AG04449 (cell line): ENCODE data around the gene B3GALNT2.
"Not testable (repeated sequence)": the region's sequence is repeated elsewhere in the genome, so short reads cannot be mapped to it uniquely, and the experiment has no call there.

Experiments used
- CTCF ChIA-PET: fragments of 350-600 bp; formaldehyde crosslinking; extraction: SDS; loops from one replicate; lab custom pipeline; 2021; ENCODE audit warnings: antibody characterized with exemption; lab: Yijun Ruan, JAX
- POLR2A ChIA-PET: fragments of 400-600, 350-600 bp; formaldehyde crosslinking; extraction: SDS; loops from one replicate; lab custom pipeline; 2020; ENCODE audit warnings: antibody characterized with exemption, inconsistent platforms; lab: Yijun Ruan, JAX
- DNase-seq: peaks from one replicate; pipeline ENCODE4 v3.0.0-alpha.2; 2010; ENCODE audit warnings: low read depth, low spot score
- H3K4me3 ChIP-seq: 2 replicates; pipeline ENCODE4 v1.5.1; 2011; ENCODE audit warnings: low read depth, mild to moderate bottlenecking, control low read depth, low read length
- TF ChIP-seq, protein P1 (sequence below): IDR thresholded peaks from one replicate; pipeline ENCODE4 v1.5.1; 2011; ENCODE audit warnings: mild to moderate bottlenecking, moderate library complexity, low read length, control low read depth, inconsistent platforms; ENCODE audit not compliant: insufficient read depth; ENCODE audit errors: missing control alignments

B3GALNT2 gene

DNA sequence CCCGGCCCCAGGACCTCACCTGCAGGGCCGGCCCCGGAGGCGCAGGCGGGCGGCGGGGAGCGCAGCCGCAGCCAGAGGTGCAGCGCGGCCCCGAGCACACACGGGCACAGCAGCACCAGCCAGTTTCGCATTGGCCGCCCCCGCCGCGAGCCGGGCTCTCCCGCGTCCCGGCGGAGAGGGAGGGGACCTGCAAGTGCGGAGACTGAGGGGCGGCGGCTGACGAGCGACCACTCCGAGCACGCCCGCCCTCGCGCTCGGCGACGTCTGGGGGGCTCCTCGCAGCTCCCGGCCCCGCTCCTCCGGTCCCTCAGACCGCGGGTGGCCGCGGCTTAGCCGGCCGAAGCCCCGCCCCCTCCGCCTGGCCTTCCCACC, at the start of gene B3GALNT2:
Gene B3GALNT2 (minus strand): TSS at position 331 of the 372 bp plus-strand sequence. CDS start 200 bp downstream, at position 131.
- DNase-seq: no peak
- ChIA-PET CTCF (interaction anchor here (0.6 to 4.7 kb wide), 43 partner anchors 9 to 1017 kb away, joined by 3 to 75 read pairs (median 4); no protein-coding TSS in a partner anchor), POLR2A (interaction anchor here (0.6 to 1.5 kb wide), 10 partner anchors 15 to 480 kb away, joined by 3 to 6 read pairs (median 4); partner anchors contain the start of genes ARID4B, GGPS1, RBM34 and TBCE)
- peak within 1 kb of the TSS; percentile 90 for H3K4me3 ChIP-seq
- TF ChIP-seq, protein P1, sequence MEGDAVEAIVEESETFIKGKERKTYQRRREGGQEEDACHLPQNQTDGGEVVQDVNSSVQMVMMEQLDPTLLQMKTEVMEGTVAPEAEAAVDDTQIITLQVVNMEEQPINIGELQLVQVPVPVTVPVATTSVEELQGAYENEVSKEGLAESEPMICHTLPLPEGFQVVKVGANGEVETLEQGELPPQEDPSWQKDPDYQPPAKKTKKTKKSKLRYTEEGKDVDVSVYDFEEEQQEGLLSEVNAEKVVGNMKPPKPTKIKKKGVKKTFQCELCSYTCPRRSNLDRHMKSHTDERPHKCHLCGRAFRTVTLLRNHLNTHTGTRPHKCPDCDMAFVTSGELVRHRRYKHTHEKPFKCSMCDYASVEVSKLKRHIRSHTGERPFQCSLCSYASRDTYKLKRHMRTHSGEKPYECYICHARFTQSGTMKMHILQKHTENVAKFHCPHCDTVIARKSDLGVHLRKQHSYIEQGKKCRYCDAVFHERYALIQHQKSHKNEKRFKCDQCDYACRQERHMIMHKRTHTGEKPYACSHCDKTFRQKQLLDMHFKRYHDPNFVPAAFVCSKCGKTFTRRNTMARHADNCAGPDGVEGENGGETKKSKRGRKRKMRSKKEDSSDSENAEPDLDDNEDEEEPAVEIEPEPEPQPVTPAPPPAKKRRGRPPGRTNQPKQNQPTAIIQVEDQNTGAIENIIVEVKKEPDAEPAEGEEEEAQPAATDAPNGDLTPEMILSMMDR: no peak

DNA sequence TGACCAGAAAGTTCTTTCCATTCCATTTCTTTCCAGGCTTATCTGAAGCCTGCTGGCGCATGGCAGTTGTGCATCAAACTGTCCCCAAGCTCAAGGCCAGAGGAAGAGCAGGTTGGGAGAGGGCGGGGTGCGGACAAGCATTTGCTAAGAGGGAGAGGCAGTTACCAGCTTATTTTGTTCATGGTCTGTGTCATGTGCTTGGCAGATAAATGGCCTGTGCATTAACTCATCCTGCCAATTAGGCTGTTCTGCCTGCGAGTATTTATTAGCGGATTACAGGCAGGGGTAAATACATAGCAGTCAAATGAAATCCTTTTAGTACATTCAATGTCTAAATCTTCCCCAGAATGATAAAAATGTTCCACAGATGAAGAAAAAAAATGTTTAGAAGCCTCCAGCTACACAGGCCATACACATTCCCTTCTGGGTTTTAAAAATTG, 48.9 kb upstream of the B3GALNT2 start:
- no peak overlapping the region for H3K4me3 ChIP-seq
- ChIA-PET POLR2A (no interaction called here), CTCF (no interaction called here)
- TF ChIP-seq, protein P1: no peak
- peak; percentile 2 for DNase-seq

DNA sequence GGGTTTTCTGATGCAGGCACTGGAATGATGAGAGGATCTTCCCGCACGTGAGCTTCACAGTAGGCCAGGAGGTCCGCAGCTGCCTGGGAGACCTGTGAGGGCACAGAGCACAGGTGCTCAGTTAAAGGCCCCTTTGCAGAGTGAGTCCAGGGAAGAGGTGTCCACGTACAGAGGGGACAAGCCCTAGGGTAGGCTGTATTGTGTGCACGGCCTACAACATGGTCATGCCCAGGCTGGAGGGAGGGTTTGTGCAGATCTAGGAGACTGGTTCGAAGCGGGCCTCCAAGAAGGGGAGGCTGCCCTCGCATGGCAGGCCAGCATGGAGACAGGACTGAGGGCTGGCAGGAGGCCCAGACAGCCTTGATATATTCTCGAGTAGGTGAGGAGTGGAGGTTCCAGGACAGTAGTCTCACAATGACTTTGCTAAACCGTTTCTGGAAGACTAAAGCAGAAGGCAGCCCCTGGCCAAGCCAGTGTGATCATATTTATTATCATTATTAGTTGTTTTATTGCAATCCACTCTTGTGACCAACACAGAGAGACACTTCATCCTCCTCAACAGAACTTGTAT, 48.0 kb upstream of the B3GALNT2 start:
- CTCF ChIA-PET: no interaction called here
- POLR2A ChIA-PET: no interaction called here
- TF ChIP-seq, protein P1: no peak
- DNase-seq: no peak
- H3K4me3 ChIP-seq: no peak overlapping the region

DNA sequence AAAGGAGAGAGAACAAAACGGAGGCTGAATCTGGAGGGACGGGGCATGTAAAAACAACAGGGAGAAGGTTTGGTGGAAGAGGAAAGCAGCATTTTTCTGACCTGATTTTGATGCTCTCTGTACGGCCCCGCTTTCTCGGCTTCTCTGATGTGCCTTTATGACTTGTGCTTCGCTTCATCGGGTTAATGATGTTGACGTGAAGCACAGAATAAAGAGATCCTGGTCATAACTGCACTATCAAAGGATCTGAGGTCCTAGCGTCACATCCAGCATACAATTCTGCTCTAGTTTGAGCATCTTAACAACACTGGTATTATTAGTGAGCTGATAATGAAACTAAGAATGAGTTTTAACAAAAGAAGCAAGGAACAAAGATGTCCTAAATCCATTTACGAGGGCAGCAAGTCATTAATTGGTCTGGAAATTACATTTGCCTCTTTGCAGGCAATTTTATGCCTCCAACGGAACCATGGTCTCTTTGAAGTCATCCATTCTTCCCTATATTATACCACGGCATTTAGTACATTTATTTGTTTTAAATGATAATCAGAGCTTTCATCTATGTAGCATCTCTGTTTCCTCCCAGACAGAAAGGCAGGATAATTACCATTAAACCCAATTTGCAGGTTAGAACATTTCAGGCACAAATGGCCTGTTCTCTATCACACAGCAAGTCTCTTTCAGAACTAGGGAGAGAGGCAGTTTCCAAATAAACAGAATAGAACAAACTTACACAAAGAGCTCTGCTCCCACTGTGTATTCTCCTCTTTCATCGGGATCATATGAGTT, 45.3 kb upstream of the B3GALNT2 start:
- no peak for DNase-seq
- ChIA-PET CTCF (no interaction called here), POLR2A (no interaction called here)
- TF ChIP-seq, protein P1: no peak
- no peak overlapping the region for H3K4me3 ChIP-seq

DNA sequence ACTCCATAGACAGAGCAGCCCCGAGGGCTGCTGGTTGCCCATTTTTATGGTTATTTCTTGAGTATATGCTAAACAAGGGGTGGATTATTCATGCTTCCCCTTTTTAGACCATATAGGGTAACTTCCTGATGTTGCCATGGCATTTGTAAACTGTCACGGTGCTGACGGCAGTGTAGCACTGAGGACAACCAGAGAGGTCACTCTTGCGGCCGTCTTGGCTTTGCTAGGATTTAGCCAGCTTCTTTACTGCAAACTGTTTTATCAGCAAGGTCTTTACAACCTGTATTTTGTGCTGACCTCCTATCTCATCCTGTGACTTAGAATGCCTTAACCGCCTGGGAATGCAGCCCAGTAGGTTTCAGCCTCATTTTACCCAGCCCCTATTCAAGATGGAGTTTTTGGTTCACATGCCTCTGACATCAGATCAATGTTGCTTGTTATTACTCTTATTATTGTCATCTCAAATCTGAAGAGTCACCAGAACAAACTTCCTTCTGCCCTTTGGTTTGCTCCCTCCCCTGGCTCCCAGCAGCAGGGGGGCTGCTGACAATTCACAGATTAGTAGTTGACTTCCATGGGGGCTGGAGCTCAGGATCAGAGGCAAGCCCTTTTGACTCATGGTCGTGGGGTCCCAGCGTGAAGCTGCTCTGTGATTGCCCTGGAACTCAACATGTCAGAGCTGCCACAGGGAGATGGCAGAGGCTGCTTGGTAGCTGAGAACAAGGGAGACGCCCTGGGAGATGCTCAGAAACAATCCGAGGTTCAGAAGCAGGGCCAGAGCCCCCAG, 42.3 kb upstream of the B3GALNT2 start:
- CTCF ChIA-PET: interaction anchor here (1.1 to 1.4 kb wide), 2 partner anchors 12 to 33 kb away, joined by 3 read pairs; no protein-coding TSS in a partner anchor
- POLR2A ChIA-PET, DNase-seq, H3K4me3 ChIP-seq: not testable (repeated sequence)

DNA sequence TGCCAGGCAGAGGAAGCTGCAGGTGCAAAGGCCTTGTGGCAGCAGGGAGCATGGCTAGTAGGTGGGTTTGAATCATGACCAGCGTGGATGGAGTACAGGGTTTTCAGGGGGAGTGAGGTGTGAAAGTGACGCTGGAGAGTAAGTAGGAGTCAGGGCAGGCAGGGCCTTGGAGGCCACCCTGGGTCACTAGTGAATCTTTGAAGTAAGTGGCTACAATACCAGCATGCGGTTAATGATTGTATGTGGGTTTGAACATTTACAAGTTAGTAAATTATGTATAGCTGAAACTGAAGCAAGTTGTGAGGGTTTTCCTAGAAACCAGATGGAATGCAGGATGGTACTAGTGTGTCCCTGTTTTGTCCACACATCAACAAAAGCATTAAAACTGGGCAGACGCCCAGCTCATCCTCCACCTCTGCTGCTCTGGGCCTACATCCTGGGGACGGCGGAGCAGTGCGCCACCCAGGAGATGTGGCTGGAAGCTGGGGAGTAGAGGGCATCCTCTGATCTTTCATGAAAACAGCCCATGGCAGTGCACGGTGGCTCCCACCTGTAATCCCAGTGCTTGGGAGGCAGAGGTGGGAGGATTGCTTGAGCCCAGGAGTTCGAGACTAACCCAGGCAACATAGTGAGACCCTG, 41.2 kb upstream of the B3GALNT2 start:
- CTCF ChIA-PET: interaction anchor here (0.5 to 1.4 kb wide), 3 partner anchors 14 to 34 kb away, joined by 3 read pairs; no protein-coding TSS in a partner anchor
- no peak for DNase-seq
- no peak overlapping the region for H3K4me3 ChIP-seq
- POLR2A ChIA-PET: no interaction called here
- TF ChIP-seq, protein P1: no peak

DNA sequence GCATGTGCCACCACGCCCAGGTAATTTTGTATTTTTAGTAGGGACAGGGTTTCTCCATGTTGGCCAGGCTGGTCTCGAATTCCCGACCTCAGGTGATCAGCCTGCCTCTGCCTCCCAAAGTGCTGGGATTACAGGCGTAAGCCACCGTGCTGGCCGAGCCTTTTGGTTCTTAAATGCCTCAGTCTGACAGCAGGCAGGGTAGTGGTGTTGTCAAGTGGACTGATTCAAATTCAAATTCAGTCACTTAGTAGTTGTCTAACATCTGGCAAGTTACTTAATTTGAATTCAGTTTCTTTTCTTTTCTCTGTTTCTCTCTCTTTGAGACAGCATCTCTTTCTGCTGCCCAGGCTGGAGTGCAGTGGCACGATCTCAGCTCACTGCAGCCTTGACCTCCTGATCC, 38.6 kb upstream of the B3GALNT2 start:
- H3K4me3 ChIP-seq, POLR2A ChIA-PET, DNase-seq: not testable (repeated sequence)
- CTCF ChIA-PET: interaction anchor here (0.6 to 1.4 kb wide), 2 partner anchors 29 to 38 kb away, joined by 3 read pairs; no protein-coding TSS in a partner anchor
